ENCODE measurements around the gene IL3.

DNA sequence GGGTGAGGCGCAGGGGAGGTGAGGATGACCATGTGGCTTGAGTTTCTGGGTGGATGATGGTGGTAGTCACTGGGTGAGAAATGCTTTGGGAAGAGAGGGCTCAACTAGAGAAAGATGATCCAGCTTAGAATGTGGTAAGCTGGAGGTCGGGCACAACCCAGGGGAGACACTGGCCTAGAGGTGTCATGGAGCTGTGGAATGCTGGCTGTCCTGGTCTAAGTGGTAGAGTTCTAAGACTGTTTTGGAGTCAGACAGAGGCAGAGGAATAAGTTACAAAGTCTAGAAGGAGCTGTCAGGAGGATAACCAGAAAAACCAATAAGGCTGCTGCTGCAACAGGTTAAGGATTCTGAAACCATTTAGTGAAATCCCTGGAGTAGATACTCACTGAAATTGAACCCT, 29.8 kb upstream of the IL3 start:
- TF ChIP-seq, protein P1, sequence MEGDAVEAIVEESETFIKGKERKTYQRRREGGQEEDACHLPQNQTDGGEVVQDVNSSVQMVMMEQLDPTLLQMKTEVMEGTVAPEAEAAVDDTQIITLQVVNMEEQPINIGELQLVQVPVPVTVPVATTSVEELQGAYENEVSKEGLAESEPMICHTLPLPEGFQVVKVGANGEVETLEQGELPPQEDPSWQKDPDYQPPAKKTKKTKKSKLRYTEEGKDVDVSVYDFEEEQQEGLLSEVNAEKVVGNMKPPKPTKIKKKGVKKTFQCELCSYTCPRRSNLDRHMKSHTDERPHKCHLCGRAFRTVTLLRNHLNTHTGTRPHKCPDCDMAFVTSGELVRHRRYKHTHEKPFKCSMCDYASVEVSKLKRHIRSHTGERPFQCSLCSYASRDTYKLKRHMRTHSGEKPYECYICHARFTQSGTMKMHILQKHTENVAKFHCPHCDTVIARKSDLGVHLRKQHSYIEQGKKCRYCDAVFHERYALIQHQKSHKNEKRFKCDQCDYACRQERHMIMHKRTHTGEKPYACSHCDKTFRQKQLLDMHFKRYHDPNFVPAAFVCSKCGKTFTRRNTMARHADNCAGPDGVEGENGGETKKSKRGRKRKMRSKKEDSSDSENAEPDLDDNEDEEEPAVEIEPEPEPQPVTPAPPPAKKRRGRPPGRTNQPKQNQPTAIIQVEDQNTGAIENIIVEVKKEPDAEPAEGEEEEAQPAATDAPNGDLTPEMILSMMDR (conservative IDR thresholded peaks at IDR 0.05; ENCODE audit: low read depth in 2 of 2) = no peak
- TF ChIP-seq EZH2 (IDR thresholded peaks at IDR 0.05; ENCODE audit: low read depth, unreplicated experiment) = no peak

Measured in GM23338 (cell line).